IPS-15b (cell line): ENCODE results near the gene BDNF.

Source experiments
- H3K27me3 ChIP-seq: one replicate; pipeline ENCODE4 v1.6.1; 2013; ENCODE audit warnings: low read length; ENCODE audit not compliant: control insufficient read depth, insufficient read depth
- H3K36me3 ChIP-seq: one replicate; pipeline ENCODE4 v1.6.1; 2013; ENCODE audit warnings: low read length; ENCODE audit not compliant: control insufficient read depth, insufficient read depth
- H3K4me1 ChIP-seq: one replicate; pipeline ENCODE4 v1.6.1; 2013; ENCODE audit warnings: mild to moderate bottlenecking, low read length; ENCODE audit not compliant: control insufficient read depth, insufficient read depth
- H3K4me3 ChIP-seq: one replicate; pipeline ENCODE4 v1.5.1; 2013; ENCODE audit warnings: low read depth, low read length
- H3K9ac ChIP-seq: one replicate; pipeline ENCODE4 v1.6.1; 2013; ENCODE audit warnings: low read depth, mild to moderate bottlenecking, low read length
- H3K9me3 ChIP-seq: one replicate; pipeline ENCODE4 v1.6.1; 2013; ENCODE audit warnings: mild to moderate bottlenecking, low read length; ENCODE audit not compliant: control insufficient read depth, insufficient read depth

Gene BDNF

GRCh38 chr11:27605422-27605821 lies 94.8 kb downstream of the BDNF start:
- Histone ChIP-seq H3K4me1 (no peaks in the 10 kb centered on the region), H3K9me3 (no peaks in the 10 kb centered on the region), H3K27me3 (peaks cover 32% of the 10 kb centered on the region), H3K36me3 (no peaks in the 10 kb centered on the region), H3K9ac (no peak overlapping the region), H3K4me3 (no peak overlapping the region)
